A673 (cell line): ENCODE data around the gene PROSER2. TPM values are rescaled to one million over a fixed set of nuclear protein-coding genes. Genes with fewer than 3 reads are reported as not detected.

Experiments used
- BruUV-seq: library from RNA; stranded (reverse); fragments of 400-500 nt; replicated peaks from 2 replicates; lab custom pipeline; 2021; lab: Mats Ljungman, UMichigan
- CTCF ChIA-PET: fragments of 300-600 bp; sonication (Branson Sonifier 250); formaldehyde crosslinking; loops from one replicate; lab custom pipeline; 2022; ENCODE audit warnings: antibody characterized with exemption; lab: Charles Lee
- POLR2A ChIA-PET: fragments of 300-600 bp; sonication (Branson Sonifier 250); formaldehyde crosslinking; loops from one replicate; lab custom pipeline; 2022; ENCODE audit warnings: antibody characterized with exemption; ENCODE audit not compliant: low non-redundant PET; lab: Charles Lee
- DNase-seq: peaks from one replicate; pipeline ENCODE4 v3.0.0-alpha.2; 2015; ENCODE audit warnings: low spot score
- H3K27ac ChIP-seq: fragments of 200-600 bp; sonication (generic); 2 replicates; pipeline ENCODE4 v1.5.1; 2016; ENCODE audit warnings: mixed run types, low read depth, mild to moderate bottlenecking, mixed read lengths, antibody characterized with exemption, low read length; ENCODE audit not compliant: poor library complexity, severe bottlenecking
- H3K27me3 ChIP-seq: fragments of 200-600 bp; sonication (generic); replicated peaks from 2 replicates; pipeline ENCODE4 v1.6.1; 2017; ENCODE audit warnings: mixed run types, low read depth, mild to moderate bottlenecking, mixed read lengths, antibody characterized with exemption, low read length; ENCODE audit not compliant: insufficient read depth, poor library complexity
- H3K36me3 ChIP-seq: fragments of 200-600 bp; sonication (generic); 2 replicates; pipeline ENCODE4 v1.6.1; 2016; ENCODE audit warnings: mixed run types, mild to moderate bottlenecking, mixed read lengths, antibody characterized with exemption, low read length; ENCODE audit not compliant: insufficient read depth, poor library complexity, severe bottlenecking
- H3K4me1 ChIP-seq: fragments of 200-600 bp; sonication (generic); 2 replicates; pipeline ENCODE4 v1.6.1; 2017; ENCODE audit warnings: mixed run types, mild to moderate bottlenecking, mixed read lengths, antibody characterized with exemption, low read length; ENCODE audit not compliant: insufficient read depth, poor library complexity, severe bottlenecking
- H3K4me3 ChIP-seq: fragments of 200-600 bp; sonication (generic); 2 replicates; pipeline ENCODE4 v1.5.1; 2016; ENCODE audit warnings: low read depth, mixed run types, mild to moderate bottlenecking, mixed read lengths, low read length; ENCODE audit not compliant: poor library complexity, severe bottlenecking
- H3K9me3 ChIP-seq: fragments of 200-600 bp; sonication (generic); 2 replicates; pipeline ENCODE4 v1.6.1; 2016; ENCODE audit warnings: mixed run types, low read depth, mild to moderate bottlenecking, mixed read lengths, antibody characterized with exemption, low read length; ENCODE audit not compliant: poor library complexity, severe bottlenecking
- CTCF ChIP-seq: fragments of 300-800, 200-600 bp; sonication (generic); conservative IDR thresholded peaks from 2 replicates; pipeline ENCODE4 v1.5.1; 2017; ENCODE audit warnings: low read depth, mild to moderate bottlenecking, antibody characterized with exemption, low read length, moderate library complexity, mixed read lengths
- EZH2 ChIP-seq: fragments of 200-600 bp; sonication (generic); IDR thresholded peaks from 2 replicates; pipeline ENCODE4 v1.6.1; 2017; ENCODE audit warnings: borderline replicate concordance, low read depth, mild to moderate bottlenecking, mixed read lengths, antibody characterized with exemption, low read length; ENCODE audit not compliant: poor library complexity, severe bottlenecking
- intact Hi-C: fragments of 100-400 bp; cut with micrococcal nuclease; formaldehyde crosslinking; loops from one replicate; pipeline ENCODE4 v1.10.0; 2022; ENCODE audit not compliant: unreplicated experiment
- total RNA-seq: library from RNA; stranded (reverse); gene quantifications from 2 replicates; pipeline ENCODE4 v1.2.3, GENCODE V29; 2021

PROSER2 gene
- total RNA-seq, 1 experiment from 2014 or later = 40.4 TPM

DNA sequence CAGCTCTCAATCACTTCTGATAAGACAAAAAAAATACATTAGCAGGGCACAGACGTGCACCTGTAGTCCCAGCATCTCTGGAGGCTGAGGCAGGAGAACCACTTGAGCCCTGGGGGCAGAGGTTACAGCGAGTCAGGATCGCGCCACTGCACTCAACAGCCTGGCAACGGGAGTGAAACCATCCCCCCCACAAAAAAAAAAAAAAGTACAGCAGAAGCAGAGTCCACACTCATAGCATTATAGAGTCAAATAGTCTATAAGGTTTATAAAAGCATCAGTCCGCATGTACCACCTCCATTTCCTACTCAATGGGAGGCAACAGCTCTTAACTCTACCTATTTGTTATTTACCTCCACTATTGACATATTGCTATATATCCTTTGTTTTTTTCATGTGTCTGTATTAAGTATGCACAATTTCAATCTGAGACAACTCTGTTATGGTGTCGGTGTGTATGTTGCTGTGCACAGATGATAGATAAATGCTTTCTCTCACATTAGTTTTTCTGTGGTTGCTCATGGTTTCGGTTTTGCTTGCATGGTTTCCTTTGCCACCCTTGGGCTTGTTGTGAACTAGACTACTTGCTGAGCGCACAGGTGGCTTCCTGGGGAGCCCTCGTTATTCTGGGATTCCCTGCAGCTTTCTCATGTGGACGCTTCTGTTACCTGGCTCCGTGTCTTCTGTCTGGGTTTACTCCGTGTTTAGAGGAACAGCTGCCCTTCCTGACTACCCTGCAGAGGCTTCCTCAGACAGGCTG lies 40.4 kb downstream of the PROSER2 start:
- no peaks in the 10 kb centered on the region for H3K4me1 ChIP-seq
- intact Hi-C loops = no loop called here
- H3K27me3 ChIP-seq = no peaks in the 10 kb centered on the region
- DNase-seq = no peak
- H3K36me3 ChIP-seq = peaks cover 87% of the 10 kb centered on the region
- no TSS peak for BruUV-seq
- no peak overlapping the region for H3K4me3 ChIP-seq
- no peaks in the 10 kb centered on the region for H3K9me3 ChIP-seq
- ChIA-PET CTCF (no interaction called here), POLR2A (no interaction called here)
- TF ChIP-seq CTCF = no peak
- no peak for TF ChIP-seq EZH2
- no peak overlapping the region for H3K27ac ChIP-seq

DNA sequence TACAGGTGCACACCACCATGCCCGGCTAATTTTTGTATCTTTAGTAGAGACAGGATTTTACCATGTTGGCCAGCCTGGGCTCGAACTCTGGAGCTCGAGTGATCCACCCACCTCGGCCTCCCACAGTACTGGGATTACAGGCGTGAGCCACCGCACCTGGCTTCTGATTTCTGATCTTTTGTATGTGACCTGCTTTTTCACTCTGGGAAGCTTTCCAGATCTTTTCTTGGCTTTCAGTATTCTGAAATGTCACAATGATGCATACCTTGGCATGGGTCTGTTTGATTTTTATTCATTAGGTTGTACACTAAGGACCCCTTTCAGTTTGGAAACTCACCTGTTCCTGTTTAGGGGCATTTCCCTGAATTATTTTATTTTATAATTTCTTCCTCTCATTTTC lies 41.6 kb downstream of the PROSER2 start:
- CTCF ChIA-PET = no interaction called here
- Histone ChIP-seq H3K27me3 (no peaks in the 10 kb centered on the region), H3K36me3 (peaks cover 94% of the 10 kb centered on the region), H3K4me1 (no peaks in the 10 kb centered on the region), H3K4me3 (no peak overlapping the region), H3K9me3 (no peaks in the 10 kb centered on the region), H3K27ac (peak overlapping the region; percentile 32)
- no peak for DNase-seq
- POLR2A ChIA-PET = no interaction called here
- no TSS peak for BruUV-seq
- intact Hi-C loops = no loop called here
- TF ChIP-seq CTCF (no peak), EZH2 (no peak)

GRCh38 chr10:11865561-11865960 lies 42.4 kb downstream of the PROSER2 start:
- no peaks in the 10 kb centered on the region for H3K9me3 ChIP-seq
- ChIA-PET POLR2A (no interaction called here), CTCF (interaction anchor here (1.0 kb wide), 1 partner anchor 9 kb away, joined by 3 read pairs; no protein-coding TSS in a partner anchor)
- intact Hi-C loops = no loop called here
- no peak for DNase-seq
- no TSS peak for BruUV-seq
- H3K27ac ChIP-seq = no peak overlapping the region
- peaks cover 88% of the 10 kb centered on the region for H3K36me3 ChIP-seq
- no peaks in the 10 kb centered on the region for H3K4me1 ChIP-seq
- no peaks in the 10 kb centered on the region for H3K27me3 ChIP-seq
- TF ChIP-seq CTCF (no peak), EZH2 (no peak)
- H3K4me3 ChIP-seq = no peak overlapping the region
